Measurements from ENCODE around the gene FAM193B. TPM values are rescaled to one million over a fixed set of nuclear protein-coding genes. Genes with fewer than 3 reads are reported as not detected.
A peak's percentile ranks its signal among the peaks of the same experiment; 100 is the strongest.

Gene FAM193B
- total and polyA plus RNA-seq, 2 of the 13 experiments (the other 11 are each of a cell fraction or from before 2014, with no cell fraction given), result 21.2 to 40.9 TPM

DNA sequence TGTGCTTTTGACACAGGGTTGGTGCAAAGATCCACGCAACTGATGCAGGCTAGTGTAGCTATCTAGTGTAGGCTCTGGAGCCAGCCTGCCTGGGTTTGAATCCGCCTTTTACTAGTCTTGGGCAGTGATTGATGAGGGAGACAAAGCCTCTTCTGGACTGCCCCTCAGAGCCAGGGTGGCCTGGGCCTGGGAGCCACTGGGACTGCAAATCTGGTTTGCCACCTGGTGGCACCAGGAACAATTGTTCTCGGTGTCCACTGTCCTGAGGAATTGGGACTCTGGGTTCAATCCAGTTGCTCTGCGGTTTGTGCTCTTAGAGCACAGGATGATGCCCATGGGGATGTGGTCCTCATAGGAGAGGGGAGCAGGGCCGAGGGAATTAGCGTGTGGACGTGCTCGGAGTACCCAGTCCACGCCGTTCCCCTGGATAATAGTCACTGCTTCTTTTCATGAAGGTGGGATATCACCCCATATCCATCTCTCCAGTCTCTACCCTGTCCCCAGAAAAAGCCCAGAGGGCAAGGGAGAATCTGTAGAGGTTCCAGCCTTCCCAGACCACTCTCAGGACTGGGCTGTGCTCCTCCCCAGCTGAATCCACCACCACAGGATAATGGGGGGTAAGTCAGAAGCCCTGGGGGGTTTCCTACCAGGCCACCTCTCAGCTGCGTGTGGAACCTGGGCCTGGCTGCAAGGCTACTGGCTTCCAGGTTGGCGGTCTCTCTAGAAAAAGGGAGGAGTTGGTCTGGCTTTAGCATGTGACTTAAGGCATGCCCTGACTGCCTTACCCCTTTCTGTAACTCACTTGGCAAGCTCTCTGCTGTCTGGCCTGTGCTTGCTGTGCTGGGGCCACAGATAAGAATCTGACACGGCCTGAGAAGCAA lies 47.5 kb upstream of the FAM193B start:
- peak overlapping the region; percentile 82 for H3K9ac ChIP-seq (ENCODE audit: insufficient read depth, low read depth, low read length)
- in situ Hi-C loops (cut with HindIII; ENCODE audit: extremely low pct_ligation_motif_present, low pct_unique_long_range_greater_than_20kb), result loop anchor here (25.0 kb wide), 1 partner anchor 460 kb away; no protein-coding TSS in a partner anchor
- POLR2A ChIA-PET, result no interaction called here
- CTCF ChIA-PET (ENCODE audit: low intra/inter-chr PET ratio, low total read pairs), result interaction anchor here (1.3 kb wide), 1 partner anchor 101 kb away, joined by 3 read pairs; no protein-coding TSS in a partner anchor
- intact Hi-C loops (cut with micrococcal nuclease; ENCODE audit: unreplicated experiment), result loop anchor here (1.0 kb wide), 1 partner anchor 41 kb away; no protein-coding TSS in a partner anchor
- H3K79me2 ChIP-seq (ENCODE audit: insufficient read depth, low read length), result peaks cover 5% of the 10 kb centered on the region
- peak; percentile 57 for FAIRE-seq
- ATAC-seq, result peak; percentile 33
- no peaks in the 10 kb centered on the region; a peak in 2 of 5 replicates for H3K36me3 ChIP-seq (replicated peaks in 1 of 2; ENCODE audit: control insufficient read depth in 1 of 2, insufficient read depth in 2 of 2, low read length in 2 of 2)
- H3K4me1 ChIP-seq (ENCODE audit: insufficient read depth, low read length), result peaks cover 27% of the 10 kb centered on the region
- no peak overlapping the region for H2AFZ ChIP-seq (ENCODE audit: low read length)
- H3K4me3 ChIP-seq (replicated peaks in 1 of 3; ENCODE audit: insufficient read depth in 1 of 3, low read depth in 2 of 3, low read length in 3 of 3), result no peak overlapping the region
- H4K20me1 ChIP-seq (ENCODE audit: insufficient read depth, low read length), result no peaks in the 10 kb centered on the region
- H3K4me2 ChIP-seq (ENCODE audit: low read depth, low read length), result peak overlapping the region; percentile 88
- H3K9me3 ChIP-seq (ENCODE audit: low read length), result no peaks in the 10 kb centered on the region
- no TSS peak for BruUV-seq (replicated peaks)
- peak; percentile 41 for DNase-seq (ENCODE audit: low spot score)
- no peaks in the 10 kb centered on the region for H3K27me3 ChIP-seq (ENCODE audit: control insufficient read depth in 1 of 2, insufficient read depth in 2 of 2, low read length in 2 of 2)
- H3K27ac ChIP-seq (ENCODE audit: extremely low read length, insufficient read depth, low read length), result no peak overlapping the region
- WGBS (ENCODE audit: low lambda C conversion rate), result 92% methylated on average over 12 of the region's 13 CpGs
- TF ChIP-seq STAG1 (CRISPR knock-in tag; IDR thresholded peaks at IDR 0.05) (peak; percentile 62), KMT2B (CRISPR knock-in tag; IDR thresholded peaks at IDR 0.05) (no peak), RAD21 (CRISPR knock-in tag; IDR thresholded peaks at IDR 0.05) (peak; percentile 59), KDM6A (CRISPR knock-in tag; IDR thresholded peaks at IDR 0.05; ENCODE audit: low read depth) (no peak), SMARCE1 (IDR thresholded peaks at IDR 0.05; ENCODE audit: borderline replicate concordance) (no peak), EEA1 (CRISPR knock-in tag; IDR thresholded peaks at IDR 0.05; ENCODE audit: borderline replicate concordance) (no peak)
- TF ChIP-seq, protein P1, sequence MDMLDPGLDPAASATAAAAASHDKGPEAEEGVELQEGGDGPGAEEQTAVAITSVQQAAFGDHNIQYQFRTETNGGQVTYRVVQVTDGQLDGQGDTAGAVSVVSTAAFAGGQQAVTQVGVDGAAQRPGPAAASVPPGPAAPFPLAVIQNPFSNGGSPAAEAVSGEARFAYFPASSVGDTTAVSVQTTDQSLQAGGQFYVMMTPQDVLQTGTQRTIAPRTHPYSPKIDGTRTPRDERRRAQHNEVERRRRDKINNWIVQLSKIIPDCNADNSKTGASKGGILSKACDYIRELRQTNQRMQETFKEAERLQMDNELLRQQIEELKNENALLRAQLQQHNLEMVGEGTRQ (IDR thresholded peaks at IDR 0.05; ENCODE audit: low read depth, low read length), result no peak
- TF ChIP-seq, protein P1 (CRISPR knock-in tag; IDR thresholded peaks at IDR 0.05; ENCODE audit: borderline replicate concordance), result no peak
- TF ChIP-seq, protein P2, sequence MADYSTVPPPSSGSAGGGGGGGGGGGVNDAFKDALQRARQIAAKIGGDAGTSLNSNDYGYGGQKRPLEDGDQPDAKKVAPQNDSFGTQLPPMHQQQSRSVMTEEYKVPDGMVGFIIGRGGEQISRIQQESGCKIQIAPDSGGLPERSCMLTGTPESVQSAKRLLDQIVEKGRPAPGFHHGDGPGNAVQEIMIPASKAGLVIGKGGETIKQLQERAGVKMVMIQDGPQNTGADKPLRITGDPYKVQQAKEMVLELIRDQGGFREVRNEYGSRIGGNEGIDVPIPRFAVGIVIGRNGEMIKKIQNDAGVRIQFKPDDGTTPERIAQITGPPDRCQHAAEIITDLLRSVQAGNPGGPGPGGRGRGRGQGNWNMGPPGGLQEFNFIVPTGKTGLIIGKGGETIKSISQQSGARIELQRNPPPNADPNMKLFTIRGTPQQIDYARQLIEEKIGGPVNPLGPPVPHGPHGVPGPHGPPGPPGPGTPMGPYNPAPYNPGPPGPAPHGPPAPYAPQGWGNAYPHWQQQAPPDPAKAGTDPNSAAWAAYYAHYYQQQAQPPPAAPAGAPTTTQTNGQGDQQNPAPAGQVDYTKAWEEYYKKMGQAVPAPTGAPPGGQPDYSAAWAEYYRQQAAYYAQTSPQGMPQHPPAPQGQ (CRISPR knock-in tag; IDR thresholded peaks at IDR 0.05; ENCODE audit: borderline replicate concordance), result no peak
- TF ChIP-seq, protein P3, sequence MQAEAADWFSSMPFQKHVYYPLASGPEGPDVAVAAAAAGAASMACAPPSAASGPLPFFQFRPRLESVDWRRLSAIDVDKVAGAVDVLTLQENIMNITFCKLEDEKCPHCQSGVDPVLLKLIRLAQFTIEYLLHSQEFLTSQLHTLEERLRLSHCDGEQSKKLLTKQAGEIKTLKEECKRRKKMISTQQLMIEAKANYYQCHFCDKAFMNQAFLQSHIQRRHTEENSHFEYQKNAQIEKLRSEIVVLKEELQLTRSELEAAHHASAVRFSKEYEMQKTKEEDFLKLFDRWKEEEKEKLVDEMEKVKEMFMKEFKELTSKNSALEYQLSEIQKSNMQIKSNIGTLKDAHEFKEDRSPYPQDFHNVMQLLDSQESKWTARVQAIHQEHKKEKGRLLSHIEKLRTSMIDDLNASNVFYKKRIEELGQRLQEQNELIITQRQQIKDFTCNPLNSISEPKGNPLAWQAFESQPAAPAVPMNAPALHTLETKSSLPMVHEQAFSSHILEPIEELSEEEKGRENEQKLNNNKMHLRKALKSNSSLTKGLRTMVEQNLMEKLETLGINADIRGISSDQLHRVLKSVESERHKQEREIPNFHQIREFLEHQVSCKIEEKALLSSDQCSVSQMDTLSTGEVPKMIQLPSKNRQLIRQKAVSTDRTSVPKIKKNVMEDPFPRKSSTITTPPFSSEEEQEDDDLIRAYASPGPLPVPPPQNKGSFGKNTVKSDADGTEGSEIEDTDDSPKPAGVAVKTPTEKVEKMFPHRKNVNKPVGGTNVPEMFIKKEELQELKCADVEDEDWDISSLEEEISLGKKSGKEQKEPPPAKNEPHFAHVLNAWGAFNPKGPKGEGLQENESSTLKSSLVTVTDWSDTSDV (CRISPR knock-in tag; IDR thresholded peaks at IDR 0.05), result no peak
- TF ChIP-seq, protein P4, sequence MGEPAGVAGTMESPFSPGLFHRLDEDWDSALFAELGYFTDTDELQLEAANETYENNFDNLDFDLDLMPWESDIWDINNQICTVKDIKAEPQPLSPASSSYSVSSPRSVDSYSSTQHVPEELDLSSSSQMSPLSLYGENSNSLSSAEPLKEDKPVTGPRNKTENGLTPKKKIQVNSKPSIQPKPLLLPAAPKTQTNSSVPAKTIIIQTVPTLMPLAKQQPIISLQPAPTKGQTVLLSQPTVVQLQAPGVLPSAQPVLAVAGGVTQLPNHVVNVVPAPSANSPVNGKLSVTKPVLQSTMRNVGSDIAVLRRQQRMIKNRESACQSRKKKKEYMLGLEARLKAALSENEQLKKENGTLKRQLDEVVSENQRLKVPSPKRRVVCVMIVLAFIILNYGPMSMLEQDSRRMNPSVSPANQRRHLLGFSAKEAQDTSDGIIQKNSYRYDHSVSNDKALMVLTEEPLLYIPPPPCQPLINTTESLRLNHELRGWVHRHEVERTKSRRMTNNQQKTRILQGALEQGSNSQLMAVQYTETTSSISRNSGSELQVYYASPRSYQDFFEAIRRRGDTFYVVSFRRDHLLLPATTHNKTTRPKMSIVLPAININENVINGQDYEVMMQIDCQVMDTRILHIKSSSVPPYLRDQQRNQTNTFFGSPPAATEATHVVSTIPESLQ (CRISPR knock-in tag; conservative IDR thresholded peaks at IDR 0.05), result no peak
- TF ChIP-seq, protein P5, sequence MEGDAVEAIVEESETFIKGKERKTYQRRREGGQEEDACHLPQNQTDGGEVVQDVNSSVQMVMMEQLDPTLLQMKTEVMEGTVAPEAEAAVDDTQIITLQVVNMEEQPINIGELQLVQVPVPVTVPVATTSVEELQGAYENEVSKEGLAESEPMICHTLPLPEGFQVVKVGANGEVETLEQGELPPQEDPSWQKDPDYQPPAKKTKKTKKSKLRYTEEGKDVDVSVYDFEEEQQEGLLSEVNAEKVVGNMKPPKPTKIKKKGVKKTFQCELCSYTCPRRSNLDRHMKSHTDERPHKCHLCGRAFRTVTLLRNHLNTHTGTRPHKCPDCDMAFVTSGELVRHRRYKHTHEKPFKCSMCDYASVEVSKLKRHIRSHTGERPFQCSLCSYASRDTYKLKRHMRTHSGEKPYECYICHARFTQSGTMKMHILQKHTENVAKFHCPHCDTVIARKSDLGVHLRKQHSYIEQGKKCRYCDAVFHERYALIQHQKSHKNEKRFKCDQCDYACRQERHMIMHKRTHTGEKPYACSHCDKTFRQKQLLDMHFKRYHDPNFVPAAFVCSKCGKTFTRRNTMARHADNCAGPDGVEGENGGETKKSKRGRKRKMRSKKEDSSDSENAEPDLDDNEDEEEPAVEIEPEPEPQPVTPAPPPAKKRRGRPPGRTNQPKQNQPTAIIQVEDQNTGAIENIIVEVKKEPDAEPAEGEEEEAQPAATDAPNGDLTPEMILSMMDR (CRISPR knock-in tag; IDR thresholded peaks at IDR 0.05), result peak; percentile 59
